CD4-positive, alpha-beta memory T cell (primary cell): ENCODE data around the gene RECK. TPM values are rescaled to one million over a fixed set of nuclear protein-coding genes. Genes with fewer than 3 reads are reported as not detected.

Experiments
- CTCF ChIA-PET: fragments of 350-600 bp; sonication (Branson Sonifier 250); formaldehyde crosslinking; loops from one replicate; lab custom pipeline; 2021; ENCODE audit warnings: inconsistent platforms; ENCODE audit not compliant: partially characterized antibody; lab: Charles Lee
- POLR2A ChIA-PET: fragments of 350-600 bp; sonication (Branson Sonifier 250); formaldehyde crosslinking; loops from one replicate; lab custom pipeline; 2021; ENCODE audit not compliant: partially characterized antibody; lab: Charles Lee
- DNase-seq, 5 donors: peaks; one replicate each; pipeline versions ENCODE4 v3.0.0 to v3.0.0-alpha.2; 2020 to 2022; ENCODE audit warnings: mixed read lengths in 1 of 5
- H3K27ac ChIP-seq: one replicate; pipeline ENCODE4 v1.7.0; 2013; ENCODE audit warnings: low read depth, low read length
- H3K27me3 ChIP-seq: 2 replicates; pipeline ENCODE4 v1.7.0; 2013; ENCODE audit warnings: mild to moderate bottlenecking, low read length, moderate library complexity; ENCODE audit not compliant: insufficient read depth
- H3K36me3 ChIP-seq: 2 replicates; pipeline ENCODE4 v1.7.0; 2013; ENCODE audit warnings: mild to moderate bottlenecking, low read length, moderate library complexity; ENCODE audit not compliant: insufficient read depth
- H3K4me1 ChIP-seq: 2 replicates; pipeline ENCODE4 v1.7.0; 2013; ENCODE audit warnings: mild to moderate bottlenecking, low read length, moderate library complexity; ENCODE audit not compliant: insufficient read depth
- H3K4me3 ChIP-seq, 2 donors: one replicate each; pipeline ENCODE4 v1.7.0; 2013; ENCODE audit warnings: low read length in 2 of 2, mild to moderate bottlenecking in 1 of 2
- H3K9me3 ChIP-seq, 2 donors: one replicate each; pipeline ENCODE4 v1.7.0; 2013; ENCODE audit warnings: low read length in 2 of 2, control low read depth in 1 of 2; ENCODE audit not compliant: control insufficient read depth in 1 of 2
- H3K27ac Mint-ChIP-seq, 7 donors: one replicate each; pipeline ENCODE4 v1.8.0; 2020 to 2021; ENCODE audit warnings: mixed read lengths in 7 of 7, mild to moderate bottlenecking in 6 of 7, inconsistent platforms in 3 of 7, moderate library complexity in 3 of 7
- H3K27me3 Mint-ChIP-seq, 2 donors: one replicate each; pipeline ENCODE4 v1.8.0; 2020 to 2021; ENCODE audit warnings: mixed read lengths in 2 of 2
- H3K36me3 Mint-ChIP-seq, 2 donors: one replicate each; pipeline ENCODE4 v1.8.0; 2020 to 2021; ENCODE audit warnings: mixed read lengths in 2 of 2, inconsistent platforms in 1 of 2, mild to moderate bottlenecking in 1 of 2
- H3K4me1 Mint-ChIP-seq, 4 donors: one replicate each; pipeline ENCODE4 v1.8.0; 2020 to 2021; ENCODE audit warnings: mixed read lengths in 4 of 4, mild to moderate bottlenecking in 1 of 4
- H3K4me3 Mint-ChIP-seq, 8 donors: one replicate each; pipeline ENCODE4 v1.8.0; 2020 to 2021; ENCODE audit warnings: mixed read lengths in 8 of 8, mild to moderate bottlenecking in 7 of 8, moderate library complexity in 6 of 8, inconsistent platforms in 3 of 8
- H3K9me3 Mint-ChIP-seq, 8 donors: one replicate each; pipeline ENCODE4 v1.8.0; 2020 to 2021; ENCODE audit warnings: mixed read lengths in 8 of 8, mild to moderate bottlenecking in 5 of 8, inconsistent platforms in 3 of 8, moderate library complexity in 1 of 8
- intact Hi-C: fragments of 100-400 bp; cut with micrococcal nuclease; formaldehyde crosslinking; loops from one replicate; pipeline ENCODE4 v1.15.1; 2023
- polyA plus RNA-seq, 2 donors: library from polyadenylated mRNA; unstranded; fragments of 300-500 nt; fragmentation: Illumina TruSeq; gene quantifications; one replicate each; pipeline ENCODE4 v1.2.3, GENCODE V29; 2021
- total RNA-seq, 2 experiments: library from RNA; stranded (reverse); gene quantifications; one replicate each; pipeline ENCODE4 v1.2.3, GENCODE V29; 2021

Gene RECK
- total and polyA plus RNA-seq, 4 experiments from 2014 or later, result 12.1 to 26.9 (median 14.4) TPM

DNA sequence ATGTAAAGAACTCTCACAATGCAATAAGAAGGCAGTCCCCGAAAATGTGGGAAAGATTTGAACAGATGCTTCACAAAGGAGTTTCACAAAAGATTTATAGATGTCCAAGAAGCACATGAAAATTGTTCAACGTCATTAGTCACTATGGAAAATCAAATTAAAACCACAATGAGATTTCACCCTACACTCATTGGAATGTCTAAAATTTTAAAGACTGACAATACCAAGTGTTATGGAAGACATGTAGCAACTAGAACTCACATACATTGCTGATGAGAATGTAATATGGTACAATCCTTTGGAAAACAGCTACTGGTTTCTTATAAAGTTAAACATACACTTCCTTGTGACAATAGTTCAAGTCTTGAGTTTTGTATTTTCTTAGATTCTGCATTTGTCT is 11.0 kb upstream of the RECK start:
- intact Hi-C loops, result no loop called here
- ChIA-PET CTCF (interaction anchor here (0.8 to 10.0 kb wide), 3 partner anchors 12 to 122 kb away, joined by 3 to 116 read pairs (median 31); partner anchors contain the start of gene RECK), POLR2A (no interaction called here)
- Histone ChIP-seq H3K9me3 (no peaks in the 10 kb centered on the region), H3K36me3 (no peaks in the 10 kb centered on the region), H3K4me3 (no peak overlapping the region), H3K4me1 (no peaks in the 10 kb centered on the region), H3K27ac (no peak overlapping the region), H3K27me3 (peaks cover 4% of the 10 kb centered on the region)
- Mint-ChIP-seq H3K4me3 (no peak overlapping the region), H3K9me3 (no peaks in the 10 kb centered on the region), H3K27me3 (peaks cover 1 to 9% of the 10 kb centered on the region in 2 donors), H3K27ac (no peak overlapping the region), H3K36me3 (no peaks in the 10 kb centered on the region), H3K4me1 (peaks cover 0 to 2% (median under 1%) of the 10 kb centered on the region in 4 donors)
- no peak for DNase-seq

- Histone ChIP-seq H3K4me1 (no peaks in the 10 kb centered on the region), H3K27ac (no peak overlapping the region), H3K36me3 (no peaks in the 10 kb centered on the region), H3K9me3 (no peaks in the 10 kb centered on the region), H3K4me3 (no peak overlapping the region), H3K27me3 (peaks cover 4% of the 10 kb centered on the region)
- no peak overlapping the region for H3K4me3 Mint-ChIP-seq
- no peaks in the 10 kb centered on the region for H3K9me3 Mint-ChIP-seq
- H3K27me3 Mint-ChIP-seq, result peaks cover 1 to 8% of the 10 kb centered on the region in 2 donors
- H3K4me1 Mint-ChIP-seq, result no peaks in the 10 kb centered on the region
- CTCF ChIA-PET, result interaction anchor here (1.0 to 2.2 kb wide), 3 partner anchors 8 to 74 kb away, joined by 5 to 8 read pairs (median 6); no protein-coding TSS in a partner anchor
- intact Hi-C loops, result no loop called here
- H3K27ac Mint-ChIP-seq, result no peak overlapping the region
- DNase-seq, result no peak
- H3K36me3 Mint-ChIP-seq, result no peaks in the 10 kb centered on the region
- POLR2A ChIA-PET, result interaction anchor here (1.3 kb wide), 1 partner anchor 8 kb away, joined by 3 read pairs; no protein-coding TSS in a partner anchor
Observed at GRCh38 chr9:36029202-36029601, 7.5 kb upstream of the RECK start.

DNA sequence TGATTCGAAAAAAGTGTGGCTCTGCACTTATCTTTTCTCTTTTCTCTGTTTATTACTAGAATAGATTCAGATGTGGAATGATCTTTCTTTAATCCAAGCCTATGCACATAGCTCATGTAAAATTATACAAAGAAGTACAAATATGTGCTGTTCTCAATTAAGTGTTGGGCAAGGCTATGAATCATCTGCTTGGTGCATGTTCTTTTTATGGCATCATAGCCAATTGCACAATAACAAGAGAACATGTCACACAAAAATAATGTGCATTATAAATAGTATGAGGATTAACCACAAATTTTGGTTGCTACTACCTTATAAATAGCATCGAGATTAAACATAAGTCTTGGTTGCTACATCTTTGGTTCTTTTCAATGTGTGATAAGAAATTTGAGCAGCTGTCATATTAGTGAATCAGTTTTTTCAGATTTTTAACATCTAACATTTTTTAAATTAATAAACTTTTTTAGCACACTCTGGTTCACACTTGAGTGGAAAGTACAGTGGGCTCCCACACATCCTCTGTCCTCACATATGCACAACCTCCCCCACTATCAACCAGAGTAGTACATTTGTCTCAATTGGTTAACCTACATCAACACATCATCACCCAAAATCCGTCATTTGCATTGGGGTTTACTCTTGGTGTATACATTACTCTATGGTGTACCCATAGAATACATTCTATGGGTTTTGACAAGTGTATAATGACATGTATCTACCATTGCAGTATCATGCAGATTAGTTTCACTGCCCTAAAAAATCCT is 6.8 kb upstream of the RECK start:
- Mint-ChIP-seq H3K9me3 (no peaks in the 10 kb centered on the region), H3K36me3 (no peaks in the 10 kb centered on the region), H3K4me1 (no peaks in the 10 kb centered on the region), H3K4me3 (no peak overlapping the region), H3K27me3 (peaks cover 1 to 8% of the 10 kb centered on the region in 2 donors), H3K27ac (no peak overlapping the region)
- Histone ChIP-seq H3K9me3 (no peaks in the 10 kb centered on the region), H3K27ac (no peak overlapping the region), H3K27me3 (peaks cover 2% of the 10 kb centered on the region), H3K4me1 (no peaks in the 10 kb centered on the region), H3K36me3 (no peaks in the 10 kb centered on the region), H3K4me3 (no peak overlapping the region)
- DNase-seq, result no peak
- intact Hi-C loops, result no loop called here
- CTCF ChIA-PET, result interaction anchor here (1.0 to 2.2 kb wide), 3 partner anchors 9 to 75 kb away, joined by 5 to 8 read pairs (median 6); no protein-coding TSS in a partner anchor
- POLR2A ChIA-PET, result interaction anchor here (1.3 kb wide), 1 partner anchor 8 kb away, joined by 3 read pairs; no protein-coding TSS in a partner anchor

DNA sequence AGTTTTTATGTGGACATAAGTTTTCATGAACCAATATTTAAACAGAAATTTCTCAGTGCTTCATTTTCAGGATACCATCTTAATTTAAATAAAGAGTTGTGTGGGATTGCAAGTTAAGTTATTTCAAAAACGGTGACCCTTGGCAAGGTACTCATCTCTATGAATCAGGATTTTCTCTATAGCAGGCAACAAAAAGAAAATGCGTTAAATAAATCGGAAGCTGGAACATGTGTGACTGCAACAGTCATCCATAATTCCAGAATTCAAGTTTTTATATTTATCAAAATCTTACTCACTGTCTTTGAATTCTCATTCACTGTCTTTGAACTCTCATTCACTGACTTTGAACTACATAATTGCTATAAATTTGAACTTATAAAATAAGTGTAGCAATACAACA is 5.8 kb upstream of the RECK start:
- Mint-ChIP-seq H3K36me3 (no peaks in the 10 kb centered on the region), H3K4me1 (no peaks in the 10 kb centered on the region), H3K27ac (no peak overlapping the region), H3K9me3 (no peaks in the 10 kb centered on the region), H3K27me3 (peaks cover 1 to 8% of the 10 kb centered on the region in 2 donors), H3K4me3 (no peak overlapping the region)
- Histone ChIP-seq H3K27ac (no peak overlapping the region), H3K9me3 (no peaks in the 10 kb centered on the region), H3K27me3 (no peaks in the 10 kb centered on the region), H3K36me3 (no peaks in the 10 kb centered on the region), H3K4me1 (no peaks in the 10 kb centered on the region), H3K4me3 (no peak overlapping the region)
- intact Hi-C loops, result no loop called here
- ChIA-PET POLR2A (no interaction called here), CTCF (interaction anchor here (2.2 kb wide), 1 partner anchor 23 kb away, joined by 8 read pairs; no protein-coding TSS in a partner anchor)
- DNase-seq, result no peak

GRCh38 chr9:36031774-36032555 is 4.7 kb upstream of the RECK start:
- DNase-seq, result no peak
- intact Hi-C loops, result no loop called here
- H3K4me3 ChIP-seq, result no peak overlapping the region
- Mint-ChIP-seq H3K27ac (no peak overlapping the region), H3K4me3 (no peak overlapping the region), H3K4me1 (peaks cover 0 to 4% (median 0%) of the 10 kb centered on the region in 4 donors), H3K27me3 (peaks cover 1 to 5% of the 10 kb centered on the region in 2 donors), H3K9me3 (no peaks in the 10 kb centered on the region), H3K36me3 (no peaks in the 10 kb centered on the region)
- H3K9me3 ChIP-seq, result no peaks in the 10 kb centered on the region
- CTCF ChIA-PET, result interaction anchor here (0.6 to 1.2 kb wide), 2 partner anchors 10 to 46 kb away, joined by 3 to 6 read pairs; no protein-coding TSS in a partner anchor
- no peaks in the 10 kb centered on the region for H3K4me1 ChIP-seq
- no peaks in the 10 kb centered on the region for H3K36me3 ChIP-seq
- POLR2A ChIA-PET, result no interaction called here
- no peak overlapping the region for H3K27ac ChIP-seq
- no peaks in the 10 kb centered on the region for H3K27me3 ChIP-seq

DNA sequence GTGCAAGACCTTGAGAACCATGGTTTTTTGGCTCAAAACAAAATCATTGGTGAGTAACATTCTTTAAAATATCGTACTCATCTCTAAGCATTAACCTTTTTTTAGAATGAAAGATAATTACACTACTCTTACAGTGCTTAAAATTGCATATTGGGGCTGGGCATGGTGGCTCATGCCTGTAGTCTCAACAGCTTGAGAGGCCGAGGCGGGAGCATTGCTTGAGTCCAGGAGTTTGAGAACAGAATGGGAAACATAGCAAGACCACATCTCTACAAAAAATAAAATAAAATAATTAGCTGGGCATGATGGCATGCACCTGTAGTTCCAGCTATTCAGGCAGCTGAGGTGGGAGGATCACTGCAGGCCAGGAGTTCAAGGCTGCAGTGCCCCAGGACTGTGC is 2.9 kb upstream of the RECK start:
- Histone ChIP-seq H3K36me3 (no peaks in the 10 kb centered on the region), H3K27me3 (no peaks in the 10 kb centered on the region), H3K4me1 (peaks cover 12% of the 10 kb centered on the region), H3K9me3 (no peaks in the 10 kb centered on the region), H3K4me3 (no peak overlapping the region), H3K27ac (no peak overlapping the region)
- intact Hi-C loops, result no loop called here
- Mint-ChIP-seq H3K4me1 (peaks cover 4 to 18% (median 12%) of the 10 kb centered on the region in 4 donors), H3K27ac (no peak overlapping the region), H3K9me3 (no peaks in the 10 kb centered on the region), H3K36me3 (peaks cover 0 to 3% of the 10 kb centered on the region in 2 donors), H3K27me3 (peaks cover 1 to 2% of the 10 kb centered on the region in 2 donors), H3K4me3 (no peak overlapping the region)
- CTCF ChIA-PET, result interaction anchor here (1.7 to 2.2 kb wide), 2 partner anchors 10 to 13 kb away, joined by 4 to 6 read pairs; no protein-coding TSS in a partner anchor
- no peak for DNase-seq
- POLR2A ChIA-PET, result no interaction called here

- H3K36me3 Mint-ChIP-seq, result peaks cover 0 to 3% of the 10 kb centered on the region in 2 donors
- no peaks in the 10 kb centered on the region for H3K27me3 ChIP-seq
- POLR2A ChIA-PET, result no interaction called here
- no peaks in the 10 kb centered on the region for H3K9me3 ChIP-seq
- intact Hi-C loops, result no loop called here
- no peak overlapping the region for H3K4me3 Mint-ChIP-seq
- no peak overlapping the region for H3K27ac Mint-ChIP-seq
- DNase-seq, result no peak
- CTCF ChIA-PET, result interaction anchor here (1.7 to 2.2 kb wide), 2 partner anchors 10 to 14 kb away, joined by 4 to 6 read pairs; no protein-coding TSS in a partner anchor
- no peaks in the 10 kb centered on the region for H3K36me3 ChIP-seq
- peaks cover 1 to 2% of the 10 kb centered on the region in 2 donors for H3K27me3 Mint-ChIP-seq
- H3K4me1 ChIP-seq, result peaks cover 15% of the 10 kb centered on the region
- no peak overlapping the region for H3K4me3 ChIP-seq
- peaks cover 4 to 20% (median 14%) of the 10 kb centered on the region in 4 donors for H3K4me1 Mint-ChIP-seq
- no peaks in the 10 kb centered on the region for H3K9me3 Mint-ChIP-seq
- no peak overlapping the region for H3K27ac ChIP-seq
Observed at GRCh38 chr9:36034234-36034633, 2.5 kb upstream of the RECK start.
